IPS-15b (cell line): ENCODE data around the gene BCAS3.

Experiments
- H3K27me3 ChIP-seq: one replicate; pipeline ENCODE4 v1.6.1; 2013; ENCODE audit warnings: low read length; ENCODE audit not compliant: control insufficient read depth, insufficient read depth
- H3K36me3 ChIP-seq: one replicate; pipeline ENCODE4 v1.6.1; 2013; ENCODE audit warnings: low read length; ENCODE audit not compliant: control insufficient read depth, insufficient read depth
- H3K4me1 ChIP-seq: one replicate; pipeline ENCODE4 v1.6.1; 2013; ENCODE audit warnings: mild to moderate bottlenecking, low read length; ENCODE audit not compliant: control insufficient read depth, insufficient read depth
- H3K4me3 ChIP-seq: one replicate; pipeline ENCODE4 v1.5.1; 2013; ENCODE audit warnings: low read depth, low read length
- H3K9ac ChIP-seq: one replicate; pipeline ENCODE4 v1.6.1; 2013; ENCODE audit warnings: low read depth, mild to moderate bottlenecking, low read length
- H3K9me3 ChIP-seq: one replicate; pipeline ENCODE4 v1.6.1; 2013; ENCODE audit warnings: mild to moderate bottlenecking, low read length; ENCODE audit not compliant: control insufficient read depth, insufficient read depth

Gene BCAS3

GRCh38 chr17:61084260-61084659 lies 406.6 kb downstream of the BCAS3 start:
- Histone ChIP-seq H3K27me3 (no peaks in the 10 kb centered on the region), H3K9ac (no peak overlapping the region), H3K4me3 (no peak overlapping the region), H3K36me3 (no peaks in the 10 kb centered on the region), H3K4me1 (no peaks in the 10 kb centered on the region), H3K9me3 (no peaks in the 10 kb centered on the region)

GRCh38 chr17:61087024-61087423 lies 409.4 kb downstream of the BCAS3 start:
- H3K36me3 ChIP-seq: no peaks in the 10 kb centered on the region
- H3K4me1 ChIP-seq: no peaks in the 10 kb centered on the region
- H3K27me3 ChIP-seq: no peaks in the 10 kb centered on the region
- no peak overlapping the region for H3K9ac ChIP-seq
- H3K4me3 ChIP-seq: no peak overlapping the region
- no peaks in the 10 kb centered on the region for H3K9me3 ChIP-seq

GRCh38 chr17:61088556-61088955 lies 410.9 kb downstream of the BCAS3 start:
- Histone ChIP-seq H3K9ac (no peak overlapping the region), H3K27me3 (no peaks in the 10 kb centered on the region), H3K4me3 (no peak overlapping the region), H3K9me3 (no peaks in the 10 kb centered on the region), H3K4me1 (no peaks in the 10 kb centered on the region), H3K36me3 (no peaks in the 10 kb centered on the region)

- H3K4me3 ChIP-seq: no peak overlapping the region
- no peaks in the 10 kb centered on the region for H3K4me1 ChIP-seq
- no peak overlapping the region for H3K9ac ChIP-seq
- no peaks in the 10 kb centered on the region for H3K9me3 ChIP-seq
- no peaks in the 10 kb centered on the region for H3K36me3 ChIP-seq
- H3K27me3 ChIP-seq: no peaks in the 10 kb centered on the region
These were observed 413.4 kb downstream of the BCAS3 start for GRCh38 chr17:61091096-61091495.

- Histone ChIP-seq H3K9me3 (no peaks in the 10 kb centered on the region), H3K4me3 (no peak overlapping the region), H3K4me1 (no peaks in the 10 kb centered on the region), H3K9ac (no peak overlapping the region), H3K36me3 (no peaks in the 10 kb centered on the region), H3K27me3 (no peaks in the 10 kb centered on the region)
These were observed 420.1 kb downstream of the BCAS3 start for GRCh38 chr17:61097781-61098180.

GRCh38 chr17:61106354-61106753 lies 428.7 kb downstream of the BCAS3 start:
- Histone ChIP-seq H3K4me3 (no peak overlapping the region), H3K27me3 (no peaks in the 10 kb centered on the region), H3K9me3 (no peaks in the 10 kb centered on the region), H3K36me3 (no peaks in the 10 kb centered on the region), H3K9ac (no peak overlapping the region), H3K4me1 (no peaks in the 10 kb centered on the region)

- no peak overlapping the region for H3K9ac ChIP-seq
- H3K27me3 ChIP-seq: no peaks in the 10 kb centered on the region
- peaks cover 4% of the 10 kb centered on the region for H3K4me1 ChIP-seq
- no peak overlapping the region for H3K4me3 ChIP-seq
- H3K9me3 ChIP-seq: no peaks in the 10 kb centered on the region
- H3K36me3 ChIP-seq: no peaks in the 10 kb centered on the region
These were observed 438.9 kb downstream of the BCAS3 start for GRCh38 chr17:61116577-61116976.

GRCh38 chr17:61117983-61118382 lies 440.3 kb downstream of the BCAS3 start:
- peaks cover 4% of the 10 kb centered on the region for H3K4me1 ChIP-seq
- H3K27me3 ChIP-seq: no peaks in the 10 kb centered on the region
- no peak overlapping the region for H3K9ac ChIP-seq
- H3K36me3 ChIP-seq: no peaks in the 10 kb centered on the region
- no peaks in the 10 kb centered on the region for H3K9me3 ChIP-seq
- no peak overlapping the region for H3K4me3 ChIP-seq

- Histone ChIP-seq H3K4me3 (no peak overlapping the region), H3K9me3 (no peaks in the 10 kb centered on the region), H3K27me3 (no peaks in the 10 kb centered on the region), H3K9ac (no peak overlapping the region), H3K4me1 (peaks cover 4% of the 10 kb centered on the region), H3K36me3 (no peaks in the 10 kb centered on the region)
These were observed 441.2 kb downstream of the BCAS3 start for GRCh38 chr17:61118871-61119270.

GRCh38 chr17:61122326-61122913 lies 444.8 kb downstream of the BCAS3 start:
- H3K9ac ChIP-seq: no peak overlapping the region
- no peak overlapping the region for H3K4me3 ChIP-seq

GRCh38 chr17:61124562-61124961 lies 446.9 kb downstream of the BCAS3 start:
- no peaks in the 10 kb centered on the region for H3K27me3 ChIP-seq
- H3K4me3 ChIP-seq: no peak overlapping the region
- H3K9ac ChIP-seq: no peak overlapping the region
- H3K36me3 ChIP-seq: no peaks in the 10 kb centered on the region
- H3K9me3 ChIP-seq: no peaks in the 10 kb centered on the region
- H3K4me1 ChIP-seq: no peaks in the 10 kb centered on the region

More at GRCh38 chr17:61122326-61122913, 444.8 kb downstream of the BCAS3 start:
- peaks cover 4% of the 10 kb centered on the region for H3K4me1 ChIP-seq
- no peaks in the 10 kb centered on the region for H3K27me3 ChIP-seq
- H3K9me3 ChIP-seq: no peaks in the 10 kb centered on the region
- no peaks in the 10 kb centered on the region for H3K36me3 ChIP-seq

- Histone ChIP-seq H3K4me1 (no peaks in the 10 kb centered on the region), H3K9me3 (no peaks in the 10 kb centered on the region), H3K4me3 (no peak overlapping the region), H3K27me3 (no peaks in the 10 kb centered on the region), H3K36me3 (no peaks in the 10 kb centered on the region), H3K9ac (no peak overlapping the region)
These were observed 449.0 kb downstream of the BCAS3 start for GRCh38 chr17:61126473-61127249.
